GM18526 (cell line): ENCODE data around the gene CHORDC1.

ENCODE experiments used
- POLR2A ChIP-seq: IDR thresholded peaks from 3 replicates; pipeline ENCODE4 v1.6.1; 2011; ENCODE audit not compliant: insufficient read length; ENCODE audit errors: extremely low read depth

The CHORDC1 gene

GRCh38 chr11:90223248-90223585 lies 368 bp upstream of the CHORDC1 start:
- TF ChIP-seq POLR2A = no peak

GRCh38 chr11:90221803-90222458 lies 918 bp downstream of the CHORDC1 start:
- no peak for TF ChIP-seq POLR2A

GRCh38 chr11:90220391-90220790 lies 2.5 kb downstream of the CHORDC1 start:
- no peak for TF ChIP-seq POLR2A

GRCh38 chr11:90219438-90219837 lies 3.4 kb downstream of the CHORDC1 start:
- TF ChIP-seq POLR2A = no peak

GRCh38 chr11:90218606-90219005 lies 4.2 kb downstream of the CHORDC1 start:
- TF ChIP-seq POLR2A = no peak

- TF ChIP-seq POLR2A = no peak
Observed at GRCh38 chr11:90216611-90217010, 6.2 kb downstream of the CHORDC1 start.

GRCh38 chr11:90213322-90213721 lies 9.5 kb downstream of the CHORDC1 start:
- TF ChIP-seq POLR2A = no peak

GRCh38 chr11:90208857-90209256 lies 14.0 kb downstream of the CHORDC1 start:
- TF ChIP-seq POLR2A = no peak

- TF ChIP-seq POLR2A = no peak
Observed at GRCh38 chr11:90204832-90205646, 17.8 kb downstream of the CHORDC1 start.

- TF ChIP-seq POLR2A = no peak
Observed at GRCh38 chr11:90204407-90204806, 18.4 kb downstream of the CHORDC1 start.

- no peak for TF ChIP-seq POLR2A
Observed at GRCh38 chr11:90202342-90202741, 20.5 kb downstream of the CHORDC1 start.

- TF ChIP-seq POLR2A = no peak
Observed at GRCh38 chr11:90197377-90197776, 25.5 kb downstream of the CHORDC1 start.

- TF ChIP-seq POLR2A = no peak
Observed at GRCh38 chr11:90192869-90193582, 29.8 kb downstream of the CHORDC1 start.

GRCh38 chr11:90189011-90189410 lies 33.8 kb downstream of the CHORDC1 start:
- TF ChIP-seq POLR2A = no peak

GRCh38 chr11:90187839-90188238 lies 35.0 kb downstream of the CHORDC1 start:
- TF ChIP-seq POLR2A = no peak

GRCh38 chr11:90179923-90180322 lies 42.9 kb downstream of the CHORDC1 start:
- TF ChIP-seq POLR2A = no peak

GRCh38 chr11:90178751-90179150 lies 44.1 kb downstream of the CHORDC1 start:
- no peak for TF ChIP-seq POLR2A

GRCh38 chr11:90176069-90176468 lies 46.8 kb downstream of the CHORDC1 start:
- TF ChIP-seq POLR2A = no peak
